ENCODE results near the gene C9orf72.

C9orf72 gene

DNA sequence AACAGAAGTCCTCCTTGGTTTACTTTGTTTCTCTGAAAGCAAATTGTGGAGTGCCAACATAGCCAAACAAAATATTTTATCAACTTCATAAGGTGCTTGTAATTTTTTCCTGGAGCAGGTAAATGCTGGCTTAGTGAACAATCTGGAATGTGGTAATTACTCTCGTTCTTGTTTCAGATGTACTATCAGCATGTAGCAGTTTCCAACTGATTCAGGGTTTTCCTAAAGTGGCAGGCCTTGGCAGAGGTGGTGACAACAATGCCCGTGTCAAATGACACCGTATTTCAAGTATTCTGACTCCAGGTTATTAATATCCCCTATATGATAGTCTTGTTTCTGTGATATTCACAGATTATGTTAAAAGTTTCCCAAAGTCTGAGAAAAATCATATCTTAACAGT lies 1.2 kb downstream of the C9orf72 start:
- Histone ChIP-seq H2BK15ac (ENCODE audit: low read length) (no peak overlapping the region), H3K9me3 (replicated peaks in 1 of 2; ENCODE audit: control insufficient read depth in 2 of 2, insufficient read depth in 1 of 2, low read depth in 1 of 2, low read length in 2 of 2) (peaks cover 0 to 20% of the 10 kb centered on the region in 2 donors), H3K4me3 (ENCODE audit: low read length in 2 of 2) (peak overlapping the region in 1 of 2 donors; percentile 58), H2AK5ac (ENCODE audit: low read depth, low read length) (no peak overlapping the region), H2AFZ (ENCODE audit: low read length) (no peak overlapping the region), H3K4me1 (ENCODE audit: control insufficient read depth in 2 of 2, insufficient read depth in 1 of 2, low read depth in 1 of 2, low read length in 2 of 2) (peaks cover 5% of the 10 kb centered on the region in 2 donors), H2BK12ac (ENCODE audit: low read length) (no peak overlapping the region), H4K91ac (ENCODE audit: low read depth, low read length, poor library complexity) (no peak overlapping the region), H3K4ac (ENCODE audit: low read length) (no peak overlapping the region), H3K79me1 (ENCODE audit: low read depth, low read length) (no peaks in the 10 kb centered on the region), H3K23ac (ENCODE audit: low read depth, low read length, poor library complexity) (no peak overlapping the region), H3K27ac (replicated peaks; ENCODE audit: low read length) (no peak overlapping the region), H3K18ac (ENCODE audit: low read length) (no peak overlapping the region), H3K4me2 (ENCODE audit: insufficient read depth, low read length, poor library complexity, severe bottlenecking) (no peak overlapping the region), H4K8ac (ENCODE audit: low read depth, low read length) (no peak overlapping the region), H3K14ac (ENCODE audit: low read length) (no peak overlapping the region), H2BK120ac (ENCODE audit: low read depth, low read length) (no peak overlapping the region), H2BK5ac (ENCODE audit: low read length) (no peak overlapping the region), H3K27me3 (ENCODE audit: control insufficient read depth in 3 of 3, insufficient read depth in 3 of 3, low read depth in 1 of 3, low read length in 3 of 3) (no peaks in the 10 kb centered on the region), H3K36me3 (replicated peaks in 1 of 2; ENCODE audit: control insufficient read depth in 2 of 2, insufficient read depth in 2 of 2, low read length in 2 of 2) (peaks cover 1 to 33% of the 10 kb centered on the region in 2 donors), H3K9ac (ENCODE audit: low read depth, low read length, poor library complexity) (no peak overlapping the region)
- DNase-seq (ENCODE audit: low spot score) = peak; percentile 8
- no CpG with 5 or more reads among the region's 3 CpGs for WGBS, 2 donors (ENCODE audit: extremely low coverage in 2 of 2, insufficient read length in 2 of 2, insufficient replicate concordance in 1 of 2)

DNA sequence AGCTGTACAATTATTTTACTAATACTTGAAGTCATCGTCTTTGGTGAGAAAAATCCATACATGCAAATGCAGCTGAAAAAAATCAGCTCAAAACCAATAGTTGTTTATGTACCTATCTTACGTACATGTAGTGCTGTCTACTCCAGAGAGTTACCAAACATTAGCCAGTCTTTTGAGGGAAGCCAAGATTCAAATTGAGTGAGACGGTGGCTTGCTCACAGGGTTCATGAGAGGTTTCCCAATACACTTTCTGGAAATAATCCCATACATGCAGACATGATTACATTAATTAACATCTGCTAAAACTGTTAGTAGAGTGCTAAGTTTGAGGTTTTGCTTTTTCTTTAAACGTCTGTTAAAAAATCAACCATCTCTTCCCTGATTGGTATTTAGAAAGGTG lies 2.3 kb downstream of the C9orf72 start:
- peaks cover 5% of the 10 kb centered on the region in 2 donors for H3K4me1 ChIP-seq (ENCODE audit: control insufficient read depth in 2 of 2, insufficient read depth in 1 of 2, low read depth in 1 of 2, low read length in 2 of 2)
- no peak overlapping the region for H3K4ac ChIP-seq (ENCODE audit: low read length)
- no peak overlapping the region for H4K91ac ChIP-seq (ENCODE audit: low read depth, low read length, poor library complexity)
- no peak overlapping the region for H2AFZ ChIP-seq (ENCODE audit: low read length)
- H2BK120ac ChIP-seq (ENCODE audit: low read depth, low read length) = no peak overlapping the region
- H3K23ac ChIP-seq (ENCODE audit: low read depth, low read length, poor library complexity) = no peak overlapping the region
- no peaks in the 10 kb centered on the region for H3K79me1 ChIP-seq (ENCODE audit: low read depth, low read length)
- H3K27me3 ChIP-seq (ENCODE audit: control insufficient read depth in 3 of 3, insufficient read depth in 3 of 3, low read depth in 1 of 3, low read length in 3 of 3) = no peaks in the 10 kb centered on the region
- no peak overlapping the region for H3K9ac ChIP-seq (ENCODE audit: low read depth, low read length, poor library complexity)
- no peak overlapping the region for H2BK12ac ChIP-seq (ENCODE audit: low read length)
- no peak overlapping the region for H4K8ac ChIP-seq (ENCODE audit: low read depth, low read length)
- no peak overlapping the region for H2BK5ac ChIP-seq (ENCODE audit: low read length)
- no peak overlapping the region for H3K14ac ChIP-seq (ENCODE audit: low read length)
- H3K36me3 ChIP-seq (replicated peaks in 1 of 2; ENCODE audit: control insufficient read depth in 2 of 2, insufficient read depth in 2 of 2, low read length in 2 of 2) = peaks cover 7 to 43% of the 10 kb centered on the region in 2 donors
- no peak overlapping the region for H3K18ac ChIP-seq (ENCODE audit: low read length)
- H2BK15ac ChIP-seq (ENCODE audit: low read length) = no peak overlapping the region
- WGBS, 2 donors (ENCODE audit: extremely low coverage in 2 of 2, insufficient read length in 2 of 2, insufficient replicate concordance in 1 of 2) = no CpG with 5 or more reads among the region's 4 CpGs
- no peak overlapping the region for H3K27ac ChIP-seq (replicated peaks; ENCODE audit: low read length)
- DNase-seq (ENCODE audit: low spot score) = no peak
- H2AK5ac ChIP-seq (ENCODE audit: low read depth, low read length) = no peak overlapping the region
- H3K4me2 ChIP-seq (ENCODE audit: insufficient read depth, low read length, poor library complexity, severe bottlenecking) = no peak overlapping the region
- H3K9me3 ChIP-seq (replicated peaks in 1 of 2; ENCODE audit: control insufficient read depth in 2 of 2, insufficient read depth in 1 of 2, low read depth in 1 of 2, low read length in 2 of 2) = peaks cover 0 to 15% of the 10 kb centered on the region in 2 donors
- H3K4me3 ChIP-seq (ENCODE audit: low read length in 2 of 2) = no peak overlapping the region

DNA sequence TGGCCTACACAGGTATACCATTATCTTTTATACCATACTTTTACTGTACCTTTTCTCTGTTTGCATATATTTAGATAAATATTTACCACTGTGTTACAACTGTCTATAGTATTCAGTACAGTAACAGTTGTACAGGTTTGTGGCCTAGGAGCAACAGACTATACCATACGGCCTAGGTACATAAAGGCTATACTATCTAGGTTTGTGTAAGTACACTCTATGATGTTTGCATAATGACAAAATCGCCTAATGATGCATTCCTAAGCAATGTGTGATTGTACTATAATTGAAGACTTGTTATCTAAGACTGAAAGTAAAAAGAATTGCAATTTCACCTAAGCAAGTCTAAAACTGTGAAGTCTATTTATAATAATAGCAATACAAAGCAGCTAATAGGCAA lies 3.9 kb downstream of the C9orf72 start:
- Histone ChIP-seq H3K4me2 (ENCODE audit: insufficient read depth, low read length, poor library complexity, severe bottlenecking) (no peak overlapping the region), H3K4me1 (ENCODE audit: control insufficient read depth in 2 of 2, insufficient read depth in 1 of 2, low read depth in 1 of 2, low read length in 2 of 2) (peaks cover 5% of the 10 kb centered on the region in 2 donors), H3K9ac (ENCODE audit: low read depth, low read length, poor library complexity) (no peak overlapping the region), H3K36me3 (replicated peaks in 1 of 2; ENCODE audit: control insufficient read depth in 2 of 2, insufficient read depth in 2 of 2, low read length in 2 of 2) (peaks cover 7 to 59% of the 10 kb centered on the region in 2 donors), H3K9me3 (replicated peaks in 1 of 2; ENCODE audit: control insufficient read depth in 2 of 2, insufficient read depth in 1 of 2, low read depth in 1 of 2, low read length in 2 of 2) (peaks cover 0 to 3% of the 10 kb centered on the region in 2 donors), H3K27me3 (ENCODE audit: control insufficient read depth in 3 of 3, insufficient read depth in 3 of 3, low read depth in 1 of 3, low read length in 3 of 3) (no peaks in the 10 kb centered on the region), H2BK15ac (ENCODE audit: low read length) (no peak overlapping the region), H2AFZ (ENCODE audit: low read length) (no peak overlapping the region), H4K8ac (ENCODE audit: low read depth, low read length) (no peak overlapping the region), H3K18ac (ENCODE audit: low read length) (no peak overlapping the region), H2BK5ac (ENCODE audit: low read length) (no peak overlapping the region), H3K14ac (ENCODE audit: low read length) (no peak overlapping the region), H4K91ac (ENCODE audit: low read depth, low read length, poor library complexity) (no peak overlapping the region), H2BK120ac (ENCODE audit: low read depth, low read length) (no peak overlapping the region), H3K4ac (ENCODE audit: low read length) (no peak overlapping the region), H2AK5ac (ENCODE audit: low read depth, low read length) (no peak overlapping the region), H3K4me3 (ENCODE audit: low read length in 2 of 2) (no peak overlapping the region), H3K27ac (replicated peaks; ENCODE audit: low read length) (no peak overlapping the region), H3K23ac (ENCODE audit: low read depth, low read length, poor library complexity) (no peak overlapping the region), H2BK12ac (ENCODE audit: low read length) (no peak overlapping the region), H3K79me1 (ENCODE audit: low read depth, low read length) (no peaks in the 10 kb centered on the region)
- DNase-seq (ENCODE audit: low spot score) = no peak
- WGBS, 2 donors (ENCODE audit: extremely low coverage in 2 of 2, insufficient read length in 2 of 2, insufficient replicate concordance in 1 of 2) = no CpG with 5 or more reads among the region's 2 CpGs

DNA sequence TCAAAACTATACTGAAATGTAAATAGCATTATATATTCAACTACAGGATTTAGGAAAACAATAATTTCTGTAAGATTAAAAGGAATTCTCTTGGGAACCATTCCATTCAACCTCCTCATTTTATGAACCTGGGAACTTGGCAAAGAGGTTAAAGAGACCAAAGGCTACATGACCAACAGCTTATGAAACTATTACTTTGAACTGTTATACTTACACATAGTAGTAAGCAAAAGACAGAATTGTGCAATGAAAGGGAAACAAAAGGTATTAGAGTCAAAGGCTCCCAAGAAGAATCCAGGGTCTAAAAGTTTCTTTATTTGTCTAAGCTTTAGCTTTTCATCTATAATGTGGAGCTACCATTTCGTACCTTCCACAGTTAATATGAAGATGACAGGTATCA lies 7.2 kb downstream of the C9orf72 start:
- H3K4ac ChIP-seq (ENCODE audit: low read length) = no peak overlapping the region
- H3K79me1 ChIP-seq (ENCODE audit: low read depth, low read length) = no peaks in the 10 kb centered on the region
- no peak overlapping the region for H3K23ac ChIP-seq (ENCODE audit: low read depth, low read length, poor library complexity)
- H4K8ac ChIP-seq (ENCODE audit: low read depth, low read length) = no peak overlapping the region
- peaks cover 0 to 3% of the 10 kb centered on the region in 2 donors for H3K9me3 ChIP-seq (replicated peaks in 1 of 2; ENCODE audit: control insufficient read depth in 2 of 2, insufficient read depth in 1 of 2, low read depth in 1 of 2, low read length in 2 of 2)
- no peak overlapping the region for H4K91ac ChIP-seq (ENCODE audit: low read depth, low read length, poor library complexity)
- DNase-seq (ENCODE audit: low spot score) = no peak
- H3K27ac ChIP-seq (replicated peaks; ENCODE audit: low read length) = no peak overlapping the region
- no peaks in the 10 kb centered on the region for H3K27me3 ChIP-seq (ENCODE audit: control insufficient read depth in 3 of 3, insufficient read depth in 3 of 3, low read depth in 1 of 3, low read length in 3 of 3)
- H2BK120ac ChIP-seq (ENCODE audit: low read depth, low read length) = no peak overlapping the region
- no peak overlapping the region for H3K4me2 ChIP-seq (ENCODE audit: insufficient read depth, low read length, poor library complexity, severe bottlenecking)
- H3K14ac ChIP-seq (ENCODE audit: low read length) = no peak overlapping the region
- no peak overlapping the region for H2AK5ac ChIP-seq (ENCODE audit: low read depth, low read length)
- H3K4me1 ChIP-seq (ENCODE audit: control insufficient read depth in 2 of 2, insufficient read depth in 1 of 2, low read depth in 1 of 2, low read length in 2 of 2) = peaks cover 0 to 2% of the 10 kb centered on the region in 2 donors
- no peak overlapping the region for H3K4me3 ChIP-seq (ENCODE audit: low read length in 2 of 2)
- H3K9ac ChIP-seq (ENCODE audit: low read depth, low read length, poor library complexity) = no peak overlapping the region
- H2BK12ac ChIP-seq (ENCODE audit: low read length) = no peak overlapping the region
- no peak overlapping the region for H2BK15ac ChIP-seq (ENCODE audit: low read length)
- H2AFZ ChIP-seq (ENCODE audit: low read length) = no peak overlapping the region
- H3K18ac ChIP-seq (ENCODE audit: low read length) = no peak overlapping the region
- H3K36me3 ChIP-seq (replicated peaks in 1 of 2; ENCODE audit: control insufficient read depth in 2 of 2, insufficient read depth in 2 of 2, low read length in 2 of 2) = peaks cover 7 to 86% of the 10 kb centered on the region in 2 donors
- WGBS, 2 donors (ENCODE audit: extremely low coverage in 2 of 2, insufficient read length in 2 of 2, insufficient replicate concordance in 1 of 2) = no CpG with 5 or more reads among the region's 1 CpG
- no peak overlapping the region for H2BK5ac ChIP-seq (ENCODE audit: low read length)
